GM20431 (cell line): ENCODE data around the gene AKR1C2.
"Not testable (repeated sequence)": the region's sequence is repeated elsewhere in the genome, so short reads cannot be mapped to it uniquely, and the experiment has no call there.

Experiments
- in situ Hi-C: fragments of 300-500 bp; cut with MseI, MboI; formaldehyde crosslinking; loops from one replicate; pipeline ENCODE4 v1.15.0; 2020; ENCODE audit warnings: low sequenced_read_pairs; ENCODE audit not compliant: unreplicated experiment

AKR1C2 gene

GRCh38 chr10:4992564-4992963 is 11.1 kb downstream of the AKR1C2 start:
- in situ Hi-C loops: not testable (repeated sequence)

- in situ Hi-C loops: not testable (repeated sequence)
These were observed 12.2 kb downstream of the AKR1C2 start for GRCh38 chr10:4991463-4991862.

- in situ Hi-C loops: no loop called here
These were observed 13.4 kb downstream of the AKR1C2 start for GRCh38 chr10:4990217-4990616.

GRCh38 chr10:4988000-4988641 is 15.5 kb downstream of the AKR1C2 start:
- in situ Hi-C loops: not testable (repeated sequence)

GRCh38 chr10:4984971-4985594 is 18.6 kb downstream of the AKR1C2 start:
- in situ Hi-C loops: no loop called here

- in situ Hi-C loops: no loop called here
These were observed 19.4 kb downstream of the AKR1C2 start for GRCh38 chr10:4984223-4984622.

GRCh38 chr10:4983615-4984216 is 19.9 kb downstream of the AKR1C2 start:
- in situ Hi-C loops: no loop called here

- in situ Hi-C loops: no loop called here
These were observed 20.9 kb downstream of the AKR1C2 start for GRCh38 chr10:4982764-4983226.

- in situ Hi-C loops: no loop called here
These were observed 21.8 kb downstream of the AKR1C2 start for GRCh38 chr10:4981722-4982471.

GRCh38 chr10:4980793-4981192 is 22.9 kb downstream of the AKR1C2 start:
- in situ Hi-C loops: no loop called here

- in situ Hi-C loops: no loop called here
These were observed 24.8 kb downstream of the AKR1C2 start for GRCh38 chr10:4978870-4979269.

GRCh38 chr10:4977025-4977424 is 26.6 kb downstream of the AKR1C2 start:
- in situ Hi-C loops: no loop called here

GRCh38 chr10:4974400-4974799 is 29.3 kb downstream of the AKR1C2 start:
- in situ Hi-C loops: not testable (repeated sequence)

- in situ Hi-C loops: not testable (repeated sequence)
These were observed 30.4 kb downstream of the AKR1C2 start for GRCh38 chr10:4973294-4973693.

- in situ Hi-C loops: not testable (repeated sequence)
These were observed 31.1 kb downstream of the AKR1C2 start for GRCh38 chr10:4972369-4973142.

GRCh38 chr10:4970362-4970761 is 33.3 kb downstream of the AKR1C2 start:
- in situ Hi-C loops: not testable (repeated sequence)

GRCh38 chr10:4969289-4969688 is 34.4 kb downstream of the AKR1C2 start:
- in situ Hi-C loops: not testable (repeated sequence)

GRCh38 chr10:4967189-4967588 is 36.5 kb downstream of the AKR1C2 start:
- in situ Hi-C loops: not testable (repeated sequence)

GRCh38 chr10:4965763-4966162 is 37.9 kb downstream of the AKR1C2 start:
- in situ Hi-C loops: not testable (repeated sequence)

- in situ Hi-C loops: not testable (repeated sequence)
These were observed 39.9 kb downstream of the AKR1C2 start for GRCh38 chr10:4963815-4964154.
